GM18502 (cell line): Measurements from ENCODE around the gene ZNF683.
"Not testable (repeated sequence)": the region's sequence is repeated elsewhere in the genome, so short reads cannot be mapped to it uniquely, and the experiment has no call there.

Experiments used
- ATAC-seq: cut with Tn5 transposase; IDR thresholded peaks from one replicate; pipeline ENCODE4 v1.9.1; 2021; ENCODE audit warnings: mild to moderate bottlenecking; ENCODE audit not compliant: unreplicated experiment, poor library complexity

Gene ZNF683

GRCh38 chr1:26387447-26387846, 14.9 kb upstream of the ZNF683 start:
- ATAC-seq, result no peak

- not testable (repeated sequence) for ATAC-seq
Measured at GRCh38 chr1:26385063-26385462, 12.5 kb upstream of the ZNF683 start.

- no peak for ATAC-seq
Measured at GRCh38 chr1:26384076-26384475, 11.5 kb upstream of the ZNF683 start.

GRCh38 chr1:26378879-26379251, 6.3 kb upstream of the ZNF683 start:
- no peak for ATAC-seq

- ATAC-seq, result peak; percentile 78
Measured at GRCh38 chr1:26378088-26378878, 5.7 kb upstream of the ZNF683 start.

GRCh38 chr1:26376050-26376449, 3.5 kb upstream of the ZNF683 start:
- no peak for ATAC-seq

- ATAC-seq, result no peak
Measured at GRCh38 chr1:26375081-26375480, 2.5 kb upstream of the ZNF683 start.

DNA sequence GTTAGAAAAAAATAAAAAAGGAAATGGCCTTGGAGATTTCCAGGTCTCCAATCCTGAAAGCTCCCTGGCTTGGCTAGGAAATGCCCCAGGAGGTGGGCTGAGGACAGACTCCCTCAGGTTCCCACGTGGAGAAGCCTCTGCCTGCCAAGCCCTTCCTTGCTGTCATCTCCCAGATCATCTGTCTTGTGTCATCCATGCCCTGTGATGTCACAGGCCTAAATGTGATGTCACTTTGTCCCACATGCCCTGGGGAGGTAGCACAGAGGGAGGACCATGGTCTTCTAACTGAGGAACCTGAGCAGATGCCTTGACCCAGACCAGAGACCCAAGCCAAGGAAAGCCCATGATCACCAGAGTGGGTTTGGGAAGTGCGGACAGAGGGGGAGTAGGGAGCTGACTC, 1.8 kb upstream of the ZNF683 start:
- not testable (repeated sequence) for ATAC-seq

DNA sequence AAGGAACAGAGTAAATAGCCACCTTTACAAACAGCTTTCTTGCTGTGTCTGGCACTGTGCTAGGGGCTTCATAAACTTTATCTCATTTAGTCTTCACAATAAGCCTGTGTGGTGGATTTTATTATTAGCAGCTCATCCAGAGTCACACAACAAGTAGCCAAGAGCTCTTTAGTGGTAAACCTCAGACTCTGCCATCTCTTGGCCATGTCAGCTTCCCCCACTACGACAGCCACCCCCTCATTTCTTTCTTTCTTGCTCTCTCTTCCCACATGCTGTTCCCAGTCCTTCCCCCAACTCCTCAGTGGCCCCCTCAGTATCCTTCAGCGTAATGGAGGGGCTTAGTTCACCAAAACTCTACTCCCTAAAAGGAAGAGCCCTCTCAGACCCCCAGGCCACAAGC, 1.2 kb upstream of the ZNF683 start:
- ATAC-seq, result no peak

- ATAC-seq, result no peak
Measured at GRCh38 chr1:26373281-26373680, 731 bp upstream of the ZNF683 start.

DNA sequence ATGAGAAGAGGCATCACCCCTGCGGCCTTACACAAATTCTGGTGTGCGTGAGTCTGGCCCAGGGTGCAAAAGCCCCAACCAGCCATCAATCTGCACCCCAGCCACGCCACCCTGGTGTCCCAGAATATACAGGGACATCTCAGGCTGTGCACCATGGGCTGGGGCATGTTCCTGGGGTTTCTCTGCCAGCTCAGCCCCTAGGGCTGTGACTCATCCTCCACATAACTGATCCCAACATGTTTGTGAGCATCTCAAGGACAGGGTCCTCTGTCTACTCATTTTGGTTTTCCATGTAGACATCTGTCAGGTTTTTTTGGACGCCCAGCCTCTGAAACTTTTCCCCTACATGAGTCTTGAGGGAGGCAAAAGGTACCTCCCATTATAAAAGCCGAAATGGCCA, 511 bp downstream of the ZNF683 start:
- no peak for ATAC-seq

DNA sequence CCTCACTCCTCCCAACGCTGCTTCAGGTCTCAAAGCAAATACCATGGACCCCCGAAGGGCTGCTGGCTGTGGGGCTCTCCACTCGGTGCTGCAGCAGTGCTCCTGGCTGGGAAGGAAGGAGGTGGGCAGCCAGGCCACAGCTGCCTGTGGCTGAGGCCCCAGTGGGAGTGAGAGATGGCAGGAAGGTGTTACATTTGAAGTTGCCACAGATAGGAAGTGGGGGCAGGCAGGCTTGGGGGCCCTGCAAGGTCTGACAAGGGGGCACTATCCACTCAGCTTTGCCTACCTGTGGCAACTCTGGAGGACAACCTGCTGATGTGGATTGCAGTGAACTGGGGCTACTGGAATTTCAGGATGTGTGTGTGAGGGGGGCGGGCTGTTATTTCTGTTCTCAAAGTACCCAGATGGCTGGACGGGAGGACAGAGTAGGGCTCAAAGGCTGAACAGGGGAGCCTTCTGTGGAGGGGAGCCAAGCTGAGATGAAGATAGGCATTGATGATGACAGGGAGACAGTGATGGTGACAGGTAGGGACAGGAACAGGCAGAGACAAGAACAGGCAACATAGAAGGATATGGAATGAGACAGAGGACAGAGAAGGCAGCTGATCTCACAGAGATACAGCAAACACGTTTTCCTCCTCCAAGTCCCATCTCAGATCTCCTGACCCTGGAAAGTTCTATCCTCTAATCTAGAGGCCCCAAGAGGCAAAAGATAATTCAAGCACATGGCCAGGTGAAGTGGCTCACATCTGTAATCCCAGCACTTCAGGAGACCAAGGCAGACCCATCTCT, 1.8 kb downstream of the ZNF683 start:
- no peak for ATAC-seq

GRCh38 chr1:26368486-26368885, 4.1 kb downstream of the ZNF683 start:
- no peak for ATAC-seq

DNA sequence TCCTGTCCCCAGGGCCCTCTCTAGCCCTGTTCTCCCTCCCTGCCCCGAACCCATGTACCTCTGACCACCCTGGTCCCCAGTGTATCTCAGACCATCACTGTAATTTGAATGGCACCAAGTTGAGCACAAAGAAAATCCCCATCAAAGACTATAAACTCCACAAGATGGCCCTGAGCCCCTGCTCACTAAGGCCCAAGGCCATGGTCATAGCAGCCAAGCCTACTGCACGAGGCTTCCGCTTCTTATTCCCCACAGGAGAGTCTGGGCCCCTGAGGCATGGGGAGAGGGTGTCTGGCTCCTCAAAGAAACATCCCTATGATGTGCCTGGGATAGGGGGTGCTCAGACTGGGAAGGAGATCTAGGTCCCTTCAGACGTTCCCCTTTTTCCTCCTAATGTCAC, 4.5 kb downstream of the ZNF683 start:
- no peak for ATAC-seq

GRCh38 chr1:26367441-26367840, 5.1 kb downstream of the ZNF683 start:
- no peak for ATAC-seq

DNA sequence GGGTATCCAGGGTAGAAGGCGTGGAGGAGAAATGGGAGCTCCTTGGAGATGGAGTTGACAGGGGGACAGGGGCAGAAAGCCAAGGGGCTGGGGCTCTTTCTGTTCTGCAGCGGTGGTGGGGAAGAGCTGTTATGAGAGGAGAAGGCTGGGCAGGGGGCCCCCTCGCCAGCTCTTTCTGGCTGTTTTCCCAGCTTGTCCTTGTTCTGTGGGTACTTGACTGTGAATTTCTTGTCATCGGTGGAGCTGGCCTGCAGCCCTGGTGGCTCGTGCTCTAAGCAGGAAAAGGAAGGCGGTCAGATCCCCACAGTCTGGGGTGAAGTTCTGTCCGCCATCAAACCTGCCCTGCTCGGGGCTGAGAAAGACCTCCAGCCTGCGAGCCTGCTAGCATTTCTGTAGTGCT, 7.6 kb downstream of the ZNF683 start:
- ATAC-seq, result no peak

DNA sequence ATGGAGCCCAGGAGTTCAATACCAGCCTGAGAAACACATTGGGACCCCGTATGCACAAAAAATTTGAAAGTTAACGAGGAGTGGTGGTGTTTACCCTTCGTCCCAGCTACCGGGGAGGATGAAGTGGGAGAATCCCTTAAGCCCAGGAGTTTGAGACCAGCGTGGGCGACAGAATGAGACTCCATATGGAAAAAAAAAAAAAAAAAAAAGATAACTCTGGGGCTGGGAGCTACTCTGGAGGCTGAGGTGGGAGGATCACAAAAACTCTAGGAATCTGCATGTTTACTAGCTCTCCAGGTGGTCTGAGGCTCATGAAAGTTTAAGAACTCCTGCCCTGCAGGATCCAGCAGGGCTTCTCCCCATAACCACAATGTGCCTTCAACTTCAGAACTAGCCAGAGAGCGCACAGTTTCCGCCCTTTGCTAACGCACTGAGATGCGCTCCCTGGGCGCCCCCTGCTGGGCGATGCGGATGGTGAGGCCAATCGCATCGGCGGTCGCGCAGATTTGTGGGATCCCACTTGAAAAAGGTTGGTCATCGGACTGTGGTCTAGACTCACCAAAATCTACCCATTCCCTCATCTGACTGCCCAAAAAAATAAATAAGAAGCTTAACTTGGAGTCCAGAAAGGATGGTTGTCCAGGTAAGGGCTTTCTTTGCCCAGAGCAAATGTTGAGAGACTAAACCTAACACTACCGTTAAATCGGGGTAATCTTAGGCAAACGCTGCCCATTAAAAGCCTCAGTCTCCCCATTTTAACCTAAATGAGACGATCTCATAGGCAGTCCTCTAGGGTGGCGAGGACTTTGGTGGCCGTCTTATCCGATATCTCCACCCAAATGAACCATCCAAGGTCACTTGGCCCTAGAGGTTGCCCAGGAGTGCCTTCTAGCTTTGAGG, 8.8 kb downstream of the ZNF683 start:
- no peak for ATAC-seq

- ATAC-seq, result no peak
Measured at GRCh38 chr1:26362331-26362730, 10.2 kb downstream of the ZNF683 start.

GRCh38 chr1:26361605-26362122, 10.9 kb downstream of the ZNF683 start:
- no peak for ATAC-seq

DNA sequence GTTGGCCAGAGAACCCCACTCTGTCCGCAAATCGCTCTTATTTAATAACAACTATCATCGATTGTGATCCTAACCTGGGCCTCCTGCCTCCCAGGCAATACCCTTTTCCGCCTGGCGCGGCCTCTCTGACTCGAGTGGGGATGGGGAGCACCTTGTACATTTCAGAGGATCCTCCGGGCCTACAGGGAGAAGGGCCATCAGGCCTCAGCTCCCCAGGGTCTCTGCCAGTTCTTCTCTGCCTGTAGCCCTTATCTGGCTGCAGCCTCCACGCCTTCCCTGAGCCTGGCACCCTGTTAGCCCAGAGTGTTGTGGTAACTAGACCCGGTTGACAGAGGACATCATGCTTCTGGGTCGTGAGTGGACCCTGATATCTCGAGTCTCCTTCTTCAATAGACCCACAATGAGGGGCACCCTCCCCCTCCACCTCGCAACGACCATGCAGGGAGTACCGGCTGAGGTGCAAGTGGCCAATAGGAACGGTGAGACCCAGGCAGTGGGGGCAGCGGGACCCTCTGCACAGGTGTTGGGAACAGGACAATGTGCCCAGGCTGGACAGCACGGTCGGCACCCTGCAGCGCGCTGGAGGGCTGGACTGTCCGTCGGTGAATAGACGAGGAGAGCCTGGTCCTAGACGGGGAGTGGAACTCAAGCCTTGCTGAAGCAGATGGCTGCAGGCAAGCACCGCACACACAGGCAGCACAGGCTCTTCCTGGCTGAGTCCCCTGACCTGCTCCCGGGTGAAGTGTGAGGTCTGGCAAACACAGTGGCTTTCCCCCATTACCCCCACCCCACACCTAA, 11.5 kb downstream of the ZNF683 start:
- ATAC-seq, result no peak
